PC-9 (cell line): ENCODE results near the gene SLC22A23.

ENCODE experiments used
- EZH2 ChIP-seq: fragments of 200-600 bp; sonication (generic); IDR thresholded peaks from 2 replicates; pipeline ENCODE4 v1.8.0; 2017; ENCODE audit warnings: antibody characterized with exemption, low read depth
- TF ChIP-seq, protein P1 (sequence below): fragments of 200-600 bp; sonication (generic); conservative IDR thresholded peaks from 2 replicates; pipeline ENCODE4 v1.6.1; 2017; ENCODE audit warnings: mixed run types, antibody characterized with exemption, mild to moderate bottlenecking, moderate library complexity

GRCh38 chr6:3471711-3472110 lies 14.9 kb upstream of the SLC22A23 start:
- TF ChIP-seq, protein P1, sequence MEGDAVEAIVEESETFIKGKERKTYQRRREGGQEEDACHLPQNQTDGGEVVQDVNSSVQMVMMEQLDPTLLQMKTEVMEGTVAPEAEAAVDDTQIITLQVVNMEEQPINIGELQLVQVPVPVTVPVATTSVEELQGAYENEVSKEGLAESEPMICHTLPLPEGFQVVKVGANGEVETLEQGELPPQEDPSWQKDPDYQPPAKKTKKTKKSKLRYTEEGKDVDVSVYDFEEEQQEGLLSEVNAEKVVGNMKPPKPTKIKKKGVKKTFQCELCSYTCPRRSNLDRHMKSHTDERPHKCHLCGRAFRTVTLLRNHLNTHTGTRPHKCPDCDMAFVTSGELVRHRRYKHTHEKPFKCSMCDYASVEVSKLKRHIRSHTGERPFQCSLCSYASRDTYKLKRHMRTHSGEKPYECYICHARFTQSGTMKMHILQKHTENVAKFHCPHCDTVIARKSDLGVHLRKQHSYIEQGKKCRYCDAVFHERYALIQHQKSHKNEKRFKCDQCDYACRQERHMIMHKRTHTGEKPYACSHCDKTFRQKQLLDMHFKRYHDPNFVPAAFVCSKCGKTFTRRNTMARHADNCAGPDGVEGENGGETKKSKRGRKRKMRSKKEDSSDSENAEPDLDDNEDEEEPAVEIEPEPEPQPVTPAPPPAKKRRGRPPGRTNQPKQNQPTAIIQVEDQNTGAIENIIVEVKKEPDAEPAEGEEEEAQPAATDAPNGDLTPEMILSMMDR = no peak
- no peak for TF ChIP-seq EZH2
